ENCODE measurements around the gene NAA38.

DNA sequence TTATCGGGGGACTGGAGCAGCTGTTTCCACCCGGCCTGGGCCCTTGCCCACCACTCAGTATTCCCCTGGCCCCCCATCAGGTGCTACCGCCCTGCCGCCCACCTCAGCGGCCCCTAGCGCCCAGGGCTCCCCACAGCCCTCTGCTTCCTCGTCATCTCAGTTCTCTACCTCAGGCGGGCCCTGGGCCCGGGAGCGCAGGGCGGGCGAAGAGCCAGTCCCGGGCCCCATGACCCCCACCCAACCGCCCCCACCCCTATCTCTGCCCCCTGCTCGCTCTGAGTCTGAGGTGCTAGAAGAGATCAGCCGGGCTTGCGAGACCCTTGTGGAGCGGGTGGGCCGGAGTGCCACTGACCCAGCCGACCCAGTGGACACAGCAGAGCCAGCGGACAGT, 8.6 kb downstream of the NAA38 start:
- TF ChIP-seq, protein P1, sequence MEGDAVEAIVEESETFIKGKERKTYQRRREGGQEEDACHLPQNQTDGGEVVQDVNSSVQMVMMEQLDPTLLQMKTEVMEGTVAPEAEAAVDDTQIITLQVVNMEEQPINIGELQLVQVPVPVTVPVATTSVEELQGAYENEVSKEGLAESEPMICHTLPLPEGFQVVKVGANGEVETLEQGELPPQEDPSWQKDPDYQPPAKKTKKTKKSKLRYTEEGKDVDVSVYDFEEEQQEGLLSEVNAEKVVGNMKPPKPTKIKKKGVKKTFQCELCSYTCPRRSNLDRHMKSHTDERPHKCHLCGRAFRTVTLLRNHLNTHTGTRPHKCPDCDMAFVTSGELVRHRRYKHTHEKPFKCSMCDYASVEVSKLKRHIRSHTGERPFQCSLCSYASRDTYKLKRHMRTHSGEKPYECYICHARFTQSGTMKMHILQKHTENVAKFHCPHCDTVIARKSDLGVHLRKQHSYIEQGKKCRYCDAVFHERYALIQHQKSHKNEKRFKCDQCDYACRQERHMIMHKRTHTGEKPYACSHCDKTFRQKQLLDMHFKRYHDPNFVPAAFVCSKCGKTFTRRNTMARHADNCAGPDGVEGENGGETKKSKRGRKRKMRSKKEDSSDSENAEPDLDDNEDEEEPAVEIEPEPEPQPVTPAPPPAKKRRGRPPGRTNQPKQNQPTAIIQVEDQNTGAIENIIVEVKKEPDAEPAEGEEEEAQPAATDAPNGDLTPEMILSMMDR (IDR thresholded peaks at IDR 0.05), result no peak
- TF ChIP-seq, protein P2, sequence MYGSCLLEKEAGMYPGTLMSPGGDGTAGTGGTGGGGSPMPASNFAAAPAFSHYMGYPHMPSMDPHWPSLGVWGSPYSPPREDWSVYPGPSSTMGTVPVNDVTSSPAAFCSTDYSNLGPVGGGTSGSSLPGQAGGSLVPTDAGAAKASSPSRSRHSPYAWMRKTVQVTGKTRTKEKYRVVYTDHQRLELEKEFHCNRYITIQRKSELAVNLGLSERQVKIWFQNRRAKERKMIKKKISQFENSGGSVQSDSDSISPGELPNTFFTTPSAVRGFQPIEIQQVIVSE (CRISPR knock-in tag; IDR thresholded peaks at IDR 0.05; ENCODE audit: borderline replicate concordance), result no peak

Measured in WTC11 (cell line).